HG02885 (cell line): ENCODE results near the gene ST6GALNAC3.
A peak's percentile ranks its signal among the peaks of the same experiment; 100 is the strongest.

ENCODE experiments used
- ATAC-seq: cut with Tn5 transposase; IDR thresholded peaks from one replicate; pipeline ENCODE4 v1.9.1; 2021; ENCODE audit warnings: mild to moderate bottlenecking; ENCODE audit not compliant: unreplicated experiment, poor library complexity

ST6GALNAC3 gene

DNA sequence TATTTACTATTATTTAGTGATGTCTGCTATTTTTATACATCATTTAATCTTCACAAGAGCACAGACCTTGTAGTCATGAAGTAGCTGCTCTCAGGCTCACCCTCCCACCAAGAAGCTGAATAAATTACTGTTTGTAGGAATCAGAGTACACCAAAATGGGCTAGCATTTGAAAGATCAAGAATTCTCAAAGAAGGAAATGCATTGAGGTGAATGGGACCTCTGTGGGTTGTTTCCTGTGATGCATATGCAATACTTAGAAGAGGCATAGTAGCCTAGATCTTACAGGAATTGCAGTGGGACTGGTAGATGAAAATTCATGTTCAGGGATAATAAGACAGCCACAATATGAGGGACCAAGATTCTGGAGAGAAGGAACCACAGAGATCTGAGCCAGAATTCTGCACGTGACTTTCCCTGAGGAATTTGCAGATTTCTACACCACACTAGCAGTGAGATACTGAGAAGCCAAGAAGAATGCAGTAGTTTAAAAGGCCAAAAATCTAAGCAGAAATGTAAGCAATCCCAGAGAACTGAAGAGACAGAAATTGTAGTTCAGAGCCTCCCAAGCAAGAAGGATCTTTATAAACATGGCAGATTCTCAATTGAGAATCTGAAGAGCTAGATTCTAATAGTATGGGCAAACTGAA is 307.0 kb downstream of the ST6GALNAC3 start:
- ATAC-seq, result no peak

DNA sequence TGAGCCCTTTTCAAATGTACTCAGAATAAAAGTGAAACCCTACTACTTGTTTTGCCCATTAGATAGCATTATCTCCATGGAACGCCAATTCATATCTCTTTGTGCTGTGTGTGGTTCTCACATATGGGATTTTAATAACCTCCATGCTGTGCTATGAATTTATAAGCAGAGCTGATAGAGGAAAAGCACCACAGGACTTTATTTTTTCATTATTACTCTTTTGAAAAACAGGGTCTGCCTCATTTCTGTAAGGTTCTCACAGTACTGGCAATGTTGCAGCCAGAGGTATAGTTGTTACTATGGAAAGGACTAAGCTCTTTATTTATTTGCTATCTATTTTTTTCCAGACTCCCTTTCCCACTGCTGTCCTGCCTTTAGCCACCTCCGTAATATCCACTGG is 313.7 kb downstream of the ST6GALNAC3 start:
- ATAC-seq, result no peak

- ATAC-seq, result no peak
Measured at GRCh38 chr1:76390456-76390855, 315.9 kb downstream of the ST6GALNAC3 start.

DNA sequence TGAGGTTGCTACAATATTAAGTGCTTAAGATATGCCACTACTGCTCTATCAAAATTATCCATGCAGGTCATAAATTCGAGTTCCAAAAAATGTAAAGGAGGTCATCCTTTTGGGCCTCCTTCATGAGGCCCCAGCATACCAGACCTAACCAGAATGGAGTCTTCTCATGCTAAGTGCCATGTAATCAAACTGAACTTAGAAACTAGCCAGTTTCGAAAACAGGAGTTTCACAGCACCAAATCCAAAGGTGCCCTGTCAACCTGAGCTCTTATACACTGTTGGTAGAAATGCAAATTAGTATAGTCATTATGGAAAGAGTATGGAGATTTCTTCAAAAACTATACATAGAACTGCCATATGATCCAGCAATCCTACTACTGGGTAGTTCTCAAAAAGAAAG is 320.5 kb downstream of the ST6GALNAC3 start:
- ATAC-seq, result no peak

- ATAC-seq, result no peak
Measured at GRCh38 chr1:76402128-76402527, 327.6 kb downstream of the ST6GALNAC3 start.

- no peak for ATAC-seq
Measured at GRCh38 chr1:76408303-76408702, 333.8 kb downstream of the ST6GALNAC3 start.

DNA sequence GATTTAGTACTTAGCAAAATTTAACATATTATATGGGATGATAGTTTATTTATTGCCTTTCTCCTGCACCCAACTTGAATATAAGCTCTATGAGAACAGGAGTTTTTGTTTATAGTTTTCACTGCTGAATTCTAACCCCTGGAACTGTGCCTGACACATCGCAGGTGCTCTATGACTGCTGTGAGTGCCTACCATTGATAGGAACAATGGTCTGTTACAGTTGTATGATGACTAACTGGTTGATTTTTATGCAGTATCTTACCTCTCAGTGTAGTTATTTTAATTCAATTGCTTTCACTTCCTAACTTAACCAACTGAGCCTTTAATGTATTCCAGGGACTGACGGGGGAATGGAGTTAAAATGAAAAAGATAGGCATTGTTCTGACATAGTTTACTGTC is 336.0 kb downstream of the ST6GALNAC3 start:
- no peak for ATAC-seq

GRCh38 chr1:76418531-76418930 is 344.0 kb downstream of the ST6GALNAC3 start:
- no peak for ATAC-seq

DNA sequence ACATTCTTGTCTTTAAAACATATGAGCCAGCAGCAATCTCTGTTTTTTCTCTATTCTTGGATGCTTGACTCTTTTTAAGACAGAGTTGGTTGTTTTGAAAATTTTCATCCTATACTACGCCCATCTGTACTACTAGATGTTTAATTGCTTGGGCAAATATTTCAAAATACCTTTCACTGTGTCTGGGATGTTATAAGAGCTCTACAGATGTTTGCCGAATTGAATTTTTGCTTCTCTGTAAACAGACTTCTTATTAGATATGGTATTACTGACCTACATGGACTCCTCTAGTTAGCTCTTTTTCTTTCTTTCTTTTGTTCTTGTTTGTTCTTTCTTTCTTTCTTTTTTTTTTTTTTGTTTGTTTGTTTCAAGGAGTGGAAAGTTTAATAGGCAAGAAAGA is 345.1 kb downstream of the ST6GALNAC3 start:
- no peak for ATAC-seq

GRCh38 chr1:76425201-76426145 is 350.9 kb downstream of the ST6GALNAC3 start:
- peak; percentile 87 for ATAC-seq

- no peak for ATAC-seq
Measured at GRCh38 chr1:76426606-76427005, 352.1 kb downstream of the ST6GALNAC3 start.

DNA sequence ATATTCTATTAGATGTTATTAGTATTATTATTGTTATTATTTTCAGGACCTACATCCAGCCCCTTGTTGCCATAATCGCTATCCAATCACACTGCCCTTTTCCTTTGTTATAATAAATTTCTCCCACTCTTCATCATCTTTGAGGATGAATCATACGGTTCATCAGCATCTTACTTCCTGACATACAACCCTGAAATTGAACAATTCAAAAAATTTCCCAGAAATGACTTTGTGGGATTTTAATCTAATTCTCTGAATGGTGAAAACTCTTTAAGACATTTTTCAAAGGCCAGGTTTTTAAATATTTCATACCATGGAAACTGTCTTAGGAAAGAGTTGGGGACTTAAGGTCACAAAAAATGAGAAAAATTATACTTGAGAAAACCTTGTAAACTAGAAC is 353.5 kb downstream of the ST6GALNAC3 start:
- ATAC-seq, result no peak

- ATAC-seq, result no peak
Measured at GRCh38 chr1:76430531-76430930, 356.0 kb downstream of the ST6GALNAC3 start.

- no peak for ATAC-seq
Measured at GRCh38 chr1:76433526-76433925, 359.0 kb downstream of the ST6GALNAC3 start.

DNA sequence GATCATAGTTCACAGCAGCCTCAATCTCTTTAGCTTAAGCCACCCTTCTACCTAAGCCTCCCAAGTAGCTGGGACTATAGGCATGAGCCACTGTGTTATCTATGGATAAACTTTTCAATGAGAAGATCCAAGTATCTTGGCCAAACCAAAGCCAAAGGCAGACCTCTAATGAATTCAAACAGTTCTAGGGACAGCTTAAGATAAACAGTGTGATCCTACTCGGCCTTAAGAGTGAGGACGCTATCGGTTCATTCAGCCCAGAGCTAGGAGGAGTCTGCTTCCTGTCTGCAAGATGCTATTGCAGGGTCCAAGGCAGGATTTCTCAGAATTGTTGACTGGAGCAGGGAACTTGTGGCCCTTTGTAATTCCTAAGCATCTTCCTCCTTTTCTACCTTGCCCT is 368.7 kb downstream of the ST6GALNAC3 start:
- no peak for ATAC-seq

- no peak for ATAC-seq
Measured at GRCh38 chr1:76444773-76445172, 370.2 kb downstream of the ST6GALNAC3 start.

GRCh38 chr1:76450229-76450628 is 375.7 kb downstream of the ST6GALNAC3 start:
- ATAC-seq, result no peak

- peak; percentile 54 for ATAC-seq
Measured at GRCh38 chr1:76463278-76463677, 388.7 kb downstream of the ST6GALNAC3 start.

DNA sequence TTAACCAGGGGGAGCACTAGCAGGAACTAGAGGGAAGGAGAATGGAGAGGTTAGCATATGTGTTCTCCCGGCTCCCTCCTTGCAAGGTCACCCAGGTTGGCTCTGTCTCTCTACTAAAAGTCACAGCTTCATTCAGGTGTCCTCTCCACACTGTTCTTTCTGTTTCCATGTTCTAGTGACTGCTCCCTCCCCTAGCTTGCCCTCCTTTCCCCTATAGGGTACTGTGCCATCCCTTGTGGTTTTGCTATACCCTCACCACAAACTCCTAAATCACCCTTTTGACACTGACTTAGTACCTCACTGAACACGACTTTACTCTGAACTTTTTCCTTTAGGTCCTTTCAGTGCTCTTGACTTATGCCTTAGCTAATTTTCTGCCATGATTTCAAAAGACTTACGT is 389.3 kb downstream of the ST6GALNAC3 start:
- peak; percentile 27 for ATAC-seq

- ATAC-seq, result no peak
Measured at GRCh38 chr1:76465030-76465429, 390.5 kb downstream of the ST6GALNAC3 start.

- no peak for ATAC-seq
Measured at GRCh38 chr1:76470166-76470565, 395.6 kb downstream of the ST6GALNAC3 start.

DNA sequence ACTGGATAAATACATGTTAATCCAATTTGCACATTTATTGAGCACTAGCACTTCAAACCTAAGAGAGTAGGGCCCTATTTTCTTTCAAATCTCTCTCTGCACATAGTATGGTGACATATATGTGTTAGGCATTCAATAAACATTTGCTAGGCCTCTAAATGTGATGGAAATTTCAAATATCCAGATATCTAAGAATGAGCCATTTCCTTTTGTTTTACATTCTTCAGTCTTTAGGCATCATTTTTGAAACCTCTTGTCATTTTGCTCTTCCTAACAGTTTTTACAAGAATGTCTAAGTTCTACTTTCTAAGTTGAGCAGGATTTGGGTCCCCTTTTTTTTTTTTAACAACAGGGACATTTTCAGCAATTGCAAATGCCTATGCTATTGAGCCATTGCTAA is 397.0 kb downstream of the ST6GALNAC3 start:
- no peak for ATAC-seq
